ENCODE measurements around the gene SLC25A33.

SLC25A33 gene

GRCh38 chr1:9628541-9629444 is 89.5 kb downstream of the SLC25A33 start:
- DNase-seq (ENCODE audit: low read depth, low spot score): no peak
- H3K4me3 ChIP-seq (ENCODE audit: low read depth, low read length): no peak overlapping the region
- in situ Hi-C loops (cut with HindIII; ENCODE audit: low sequenced_read_pairs): no loop called here
- TF ChIP-seq CTCF (IDR thresholded peaks at IDR 0.05; ENCODE audit: low read depth, low read length): no peak

GRCh38 chr1:9629445-9630201 is 90.4 kb downstream of the SLC25A33 start:
- no peak overlapping the region for H3K4me3 ChIP-seq (ENCODE audit: low read depth, low read length)
- no peak for DNase-seq (ENCODE audit: low read depth, low spot score)
- in situ Hi-C loops (cut with HindIII; ENCODE audit: low sequenced_read_pairs): no loop called here
- no peak for TF ChIP-seq CTCF (IDR thresholded peaks at IDR 0.05; ENCODE audit: low read depth, low read length)

- DNase-seq (ENCODE audit: low read depth, low spot score): no peak
- no peak overlapping the region for H3K4me3 ChIP-seq (ENCODE audit: low read depth, low read length)
- TF ChIP-seq CTCF (IDR thresholded peaks at IDR 0.05; ENCODE audit: low read depth, low read length): no peak
- in situ Hi-C loops (cut with HindIII; ENCODE audit: low sequenced_read_pairs): no loop called here
These were observed 91.3 kb downstream of the SLC25A33 start for GRCh38 chr1:9630331-9631111.

- no peak overlapping the region for H3K4me3 ChIP-seq (ENCODE audit: low read depth, low read length)
- TF ChIP-seq CTCF (IDR thresholded peaks at IDR 0.05; ENCODE audit: low read depth, low read length): no peak
- in situ Hi-C loops (cut with HindIII; ENCODE audit: low sequenced_read_pairs): no loop called here
- DNase-seq (ENCODE audit: low read depth, low spot score): no peak
These were observed 92.3 kb downstream of the SLC25A33 start for GRCh38 chr1:9631613-9632012.

DNA sequence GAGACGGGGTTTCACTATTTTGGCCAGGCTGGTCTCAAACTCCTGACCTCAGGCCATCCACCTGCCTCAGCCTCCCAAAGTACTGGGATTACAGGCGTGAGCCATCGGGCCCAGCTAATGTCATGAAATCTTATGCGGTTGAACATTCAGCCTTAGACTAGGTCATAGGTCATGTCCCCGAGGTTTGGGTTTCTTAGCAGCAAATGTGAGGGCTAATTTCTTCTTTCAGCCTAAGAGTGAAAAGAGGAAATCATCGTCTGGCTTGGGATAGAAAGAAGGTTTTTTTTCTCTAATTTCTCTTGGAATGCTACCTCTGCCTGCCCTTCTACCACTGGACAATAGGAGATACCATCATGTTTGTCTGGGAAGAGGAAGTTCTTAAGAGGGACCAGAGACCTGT is 94.2 kb downstream of the SLC25A33 start:
- no peak for TF ChIP-seq CTCF (IDR thresholded peaks at IDR 0.05; ENCODE audit: low read depth, low read length)
- no peak overlapping the region for H3K4me3 ChIP-seq (ENCODE audit: low read depth, low read length)
- in situ Hi-C loops (cut with HindIII; ENCODE audit: low sequenced_read_pairs): no loop called here
- DNase-seq (ENCODE audit: low read depth, low spot score): no peak

GRCh38 chr1:9634582-9634981 is 95.3 kb downstream of the SLC25A33 start:
- no peak for DNase-seq (ENCODE audit: low read depth, low spot score)
- in situ Hi-C loops (cut with HindIII; ENCODE audit: low sequenced_read_pairs): no loop called here
- no peak for TF ChIP-seq CTCF (IDR thresholded peaks at IDR 0.05; ENCODE audit: low read depth, low read length)
- H3K4me3 ChIP-seq (ENCODE audit: low read depth, low read length): no peak overlapping the region

Data from astrocyte of the spinal cord (primary cell).